Suprapubic skin (tissue), 4 donors: ENCODE data around the gene SHISA9. TPM values are rescaled to one million over a fixed set of nuclear protein-coding genes. Genes with fewer than 3 reads are reported as not detected.

Experiments
- DNase-seq, 2 donors: peaks; one replicate each; pipeline ENCODE4 v3.0.0-alpha.2; 2019; ENCODE audit warnings: low spot score in 2 of 2
- H3K27ac ChIP-seq: fragments of 200-600 bp; sonication (generic); one replicate; pipeline ENCODE4 v1.5.1; 2019
- H3K27me3 ChIP-seq: fragments of 200-600 bp; sonication (generic); one replicate; pipeline ENCODE4 v1.5.1; 2019
- H3K36me3 ChIP-seq: fragments of 200-600 bp; sonication (generic); one replicate; pipeline ENCODE4 v1.5.1; 2019
- H3K4me1 ChIP-seq: fragments of 200-600 bp; sonication (generic); one replicate; pipeline ENCODE4 v1.5.1; 2019
- H3K4me3 ChIP-seq: fragments of 200-600 bp; sonication (generic); one replicate; pipeline ENCODE4 v1.5.1; 2019; ENCODE audit warnings: mild to moderate bottlenecking
- H3K9me3 ChIP-seq: fragments of 200-600 bp; sonication (generic); one replicate; pipeline ENCODE4 v1.5.1; 2019
- CTCF ChIP-seq, 2 donors: fragments of 200-600 bp in 1 of 2; fragments of 450-650 bp in 1 of 2; sonication (generic) in 1 of 2; IDR thresholded peaks; one replicate each; pipeline ENCODE4 v1.5.1; 2016 to 2019; ENCODE audit warnings: antibody characterized with exemption in 2 of 2, mild to moderate bottlenecking in 1 of 2, moderate library complexity in 1 of 2
- EP300 ChIP-seq: sonication (generic); formaldehyde crosslinking; IDR thresholded peaks from one replicate; pipeline ENCODE4 v1.6.1; 2017; ENCODE audit warnings: antibody characterized with exemption
- POLR2A ChIP-seq, 2 donors: fragments of 450-650 bp; IDR thresholded peaks; one replicate each; pipeline ENCODE4 v1.6.1; 2017; ENCODE audit warnings: antibody characterized with exemption in 2 of 2, mild to moderate bottlenecking in 2 of 2, moderate library complexity in 2 of 2
- POLR2AphosphoS5 ChIP-seq, 3 donors: sonication (generic); formaldehyde crosslinking; IDR thresholded peaks; one replicate each; pipeline ENCODE4 v1.6.1; 2017; ENCODE audit warnings: antibody characterized with exemption in 3 of 3
- WGBS: methylation state at CpG from one replicate; pipeline ENCODE4 v1.1.5; 2018; 5-methylcytosine and 5-hydroxymethylcytosine counted together
- total RNA-seq, 4 donors: library from RNA; depleted of rRNA; stranded (reverse); fragments of >200 nt; gene quantifications; one replicate each; pipeline ENCODE4 v1.1.0, GENCODE V29; 2016

Gene SHISA9
- total RNA-seq, 4 donors from 2014 or later: 0.26 to 1.9 (median 1.2) TPM

GRCh38 chr16:13269359-13269758 lies 368.0 kb downstream of the SHISA9 start:
- peaks cover 5% of the 10 kb centered on the region for H3K27me3 ChIP-seq
- 85% methylated on average over 1 of the region's 1 CpG for WGBS
- H3K27ac ChIP-seq: no peak overlapping the region
- no peaks in the 10 kb centered on the region for H3K36me3 ChIP-seq
- DNase-seq: no peak
- no peaks in the 10 kb centered on the region for H3K9me3 ChIP-seq
- no peaks in the 10 kb centered on the region for H3K4me1 ChIP-seq
- no peak overlapping the region for H3K4me3 ChIP-seq
- TF ChIP-seq EP300: no peak
- TF ChIP-seq CTCF (IDR thresholded peaks at IDR 0.05): no peak
- no peak for TF ChIP-seq POLR2A (IDR thresholded peaks at IDR 0.05)
- TF ChIP-seq POLR2AphosphoS5 (IDR thresholded peaks at IDR 0.05): no peak

- H3K9me3 ChIP-seq: no peaks in the 10 kb centered on the region
- H3K4me1 ChIP-seq: no peaks in the 10 kb centered on the region
- peaks cover 5% of the 10 kb centered on the region for H3K27me3 ChIP-seq
- WGBS: 69% methylated on average over 5 of the region's 5 CpGs
- no peak for TF ChIP-seq POLR2A (IDR thresholded peaks at IDR 0.05)
- no peak for TF ChIP-seq CTCF (IDR thresholded peaks at IDR 0.05)
- TF ChIP-seq EP300: no peak
- TF ChIP-seq POLR2AphosphoS5 (IDR thresholded peaks at IDR 0.05): no peak
- no peak overlapping the region for H3K4me3 ChIP-seq
- no peak overlapping the region for H3K27ac ChIP-seq
- no peaks in the 10 kb centered on the region for H3K36me3 ChIP-seq
- no peak for DNase-seq
These were observed 368.6 kb downstream of the SHISA9 start for GRCh38 chr16:13269905-13270528.

GRCh38 chr16:13270602-13271001 lies 369.2 kb downstream of the SHISA9 start:
- no peak overlapping the region for H3K27ac ChIP-seq
- 82% methylated on average over 1 of the region's 1 CpG for WGBS

GRCh38 chr16:13289515-13289914 lies 388.1 kb downstream of the SHISA9 start:
- no peak for DNase-seq
- Histone ChIP-seq H3K9me3 (no peaks in the 10 kb centered on the region), H3K27ac (no peak overlapping the region), H3K27me3 (no peaks in the 10 kb centered on the region), H3K36me3 (no peaks in the 10 kb centered on the region), H3K4me3 (no peak overlapping the region), H3K4me1 (no peaks in the 10 kb centered on the region)
- TF ChIP-seq CTCF (IDR thresholded peaks at IDR 0.05) (no peak), POLR2A (IDR thresholded peaks at IDR 0.05) (no peak), POLR2AphosphoS5 (IDR thresholded peaks at IDR 0.05) (no peak), EP300 (no peak)

More at GRCh38 chr16:13270602-13271001, 369.2 kb downstream of the SHISA9 start:
- Histone ChIP-seq H3K9me3 (no peaks in the 10 kb centered on the region), H3K36me3 (no peaks in the 10 kb centered on the region), H3K4me1 (no peaks in the 10 kb centered on the region), H3K4me3 (no peak overlapping the region), H3K27me3 (peaks cover 5% of the 10 kb centered on the region)
- no peak for DNase-seq
- TF ChIP-seq EP300 (no peak), CTCF (IDR thresholded peaks at IDR 0.05) (no peak), POLR2AphosphoS5 (IDR thresholded peaks at IDR 0.05) (no peak), POLR2A (IDR thresholded peaks at IDR 0.05) (no peak)

Other genes with a start within 250 kb of the SHISA9 start
- gene CPPED1, start 97.7 kb upstream of the SHISA9 start, total RNA-seq: 10 to 100 TPM in 2 of 4 donors, 1 to 10 TPM in 2; 8.7 to 13.3 (median 10.7) TPM